GM18951 (cell line): Measurements from ENCODE around the gene MINDY1.
A peak's percentile ranks its signal among the peaks of the same experiment; 100 is the strongest.

Experiments used
- POLR2A ChIP-seq: IDR thresholded peaks from 4 replicates; pipeline ENCODE4 v1.6.1; 2011; ENCODE audit warnings: mild to moderate bottlenecking; ENCODE audit not compliant: insufficient read length, insufficient read depth; ENCODE audit errors: extremely low read depth
- in situ Hi-C: fragments of 300-500 bp; cut with MboI; formaldehyde crosslinking; loops from one replicate; pipeline ENCODE4 v1.12.0; 2022; ENCODE audit warnings: low sequenced_read_pairs, mixed read lengths, inconsistent platforms; ENCODE audit not compliant: unreplicated experiment

Gene MINDY1

DNA sequence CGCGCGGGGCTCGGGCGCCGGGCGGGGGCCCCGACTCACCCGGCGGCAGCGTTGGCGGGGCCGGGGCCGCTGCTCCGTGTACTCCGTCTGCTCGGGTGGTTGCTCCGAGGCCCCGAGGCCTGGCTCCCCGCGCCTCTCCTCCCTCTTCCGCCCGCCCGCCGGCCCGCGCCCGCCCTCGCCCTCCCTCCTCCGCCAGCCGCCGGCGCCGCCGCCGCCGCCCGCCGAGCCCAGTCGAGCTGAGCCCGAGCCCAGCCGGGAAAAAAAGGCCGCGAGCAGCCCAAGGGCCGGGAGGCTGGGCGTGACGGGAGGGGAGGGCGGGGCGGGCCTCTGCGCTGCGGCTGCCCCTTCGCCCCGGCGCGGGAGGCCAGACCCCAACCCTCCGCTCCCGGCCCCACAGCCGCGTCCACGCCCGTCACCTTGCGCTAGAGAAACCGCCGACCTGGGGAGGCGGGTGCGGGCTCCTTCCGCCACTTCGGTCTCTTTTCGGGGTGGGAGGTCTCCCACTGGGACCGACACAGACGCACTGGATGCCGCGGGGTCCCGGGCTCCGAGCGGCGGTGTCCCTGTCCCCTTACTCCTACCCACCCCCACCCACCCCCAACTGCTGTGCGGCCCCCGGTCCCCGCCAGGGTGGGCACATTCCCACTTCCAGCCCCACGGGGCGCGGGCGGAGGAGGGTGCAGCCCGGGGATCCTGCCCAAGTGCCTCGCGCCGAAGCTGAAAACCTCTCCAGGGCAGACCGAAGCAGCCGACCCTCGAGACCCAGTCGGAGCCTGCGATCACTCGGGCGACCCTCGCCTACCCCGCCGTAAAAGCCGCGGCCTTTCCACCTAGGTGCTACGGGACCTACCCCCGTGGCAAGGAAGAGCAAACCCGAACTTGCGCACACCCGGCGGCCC, 31.9 kb downstream of the MINDY1 start, which contains the start of gene CERS2:
TSS of gene CERS2 (minus strand) at position 256 of the 899 bp plus-strand sequence. CDS start 5,745 bp downstream, outside the sequence.
- TF ChIP-seq POLR2A: peak; percentile 66
- in situ Hi-C loops: no loop called here

GRCh38 chr1:150973836-150974579, 32.7 kb downstream of the MINDY1 start:
- in situ Hi-C loops: no loop called here
- no peak for TF ChIP-seq POLR2A

GRCh38 chr1:150973258-150973835, 33.4 kb downstream of the MINDY1 start:
- in situ Hi-C loops: no loop called here
- no peak for TF ChIP-seq POLR2A

DNA sequence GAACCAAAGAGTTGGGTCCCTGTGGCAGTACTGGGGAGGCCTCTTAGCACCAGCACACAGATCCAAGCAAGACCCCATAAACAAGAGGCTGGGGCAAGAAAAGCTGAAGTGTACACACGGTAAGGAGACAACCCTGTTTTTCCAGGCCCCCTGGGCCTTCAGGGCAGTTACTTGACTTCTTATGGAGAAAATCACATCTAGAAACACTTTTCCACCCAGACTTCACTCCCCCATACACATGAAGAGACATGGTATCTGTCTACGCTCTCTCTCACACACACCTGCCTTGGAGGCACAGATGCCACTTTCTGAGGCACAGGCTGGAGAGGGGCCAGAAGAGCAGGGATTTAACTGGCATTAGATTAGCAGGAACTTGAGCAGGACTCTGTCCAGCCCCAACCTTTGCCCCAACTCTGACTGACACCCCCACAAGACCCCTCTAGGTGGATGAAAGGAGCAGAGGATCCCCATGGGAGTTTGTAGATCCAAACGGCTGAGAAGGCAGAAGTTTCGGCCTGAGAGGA, 34.2 kb downstream of the MINDY1 start:
- TF ChIP-seq POLR2A: no peak
- in situ Hi-C loops: no loop called here

DNA sequence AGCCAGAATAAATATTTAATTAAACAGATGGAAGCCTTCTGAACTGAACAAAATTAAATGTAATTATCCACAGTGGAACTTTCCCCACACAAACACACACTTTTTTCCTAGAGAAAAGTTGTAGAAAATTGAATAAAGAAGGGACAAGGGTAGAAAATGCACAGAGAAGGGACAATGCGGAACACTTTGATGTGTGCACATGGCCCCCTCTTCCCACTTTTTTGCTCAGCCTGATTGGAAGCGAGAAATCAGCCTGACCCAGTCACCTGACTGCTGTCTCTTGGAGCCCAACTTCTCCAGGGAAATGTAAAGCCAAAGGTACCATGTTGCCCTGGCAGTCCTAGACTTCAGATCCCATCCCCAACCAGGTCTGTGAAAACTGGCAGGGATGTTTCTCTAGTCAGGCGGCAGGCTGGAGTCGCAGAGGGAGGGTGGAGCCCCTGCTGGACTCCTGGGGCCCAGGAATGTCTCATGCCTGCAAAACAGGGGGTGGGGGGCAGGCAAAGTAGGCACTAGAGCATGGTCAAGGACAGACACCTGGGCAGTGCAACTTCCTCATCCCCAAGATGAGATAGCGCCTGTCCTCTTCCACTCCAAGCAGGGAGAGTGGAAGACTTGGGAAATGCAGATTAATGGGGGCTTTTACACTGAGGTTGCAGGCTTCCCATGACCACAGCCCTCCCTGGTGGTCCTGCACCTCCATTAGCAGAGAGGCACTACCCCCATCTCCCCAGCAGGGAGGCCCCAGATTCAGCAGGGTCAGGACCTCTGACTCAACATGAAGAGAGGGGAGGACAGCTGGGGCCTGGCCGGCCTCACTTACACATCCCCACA, 34.9 kb downstream of the MINDY1 start:
- in situ Hi-C loops: no loop called here
- no peak for TF ChIP-seq POLR2A

- TF ChIP-seq POLR2A: no peak
- in situ Hi-C loops: no loop called here
Measured at GRCh38 chr1:150970808-150971582, 35.7 kb downstream of the MINDY1 start.

DNA sequence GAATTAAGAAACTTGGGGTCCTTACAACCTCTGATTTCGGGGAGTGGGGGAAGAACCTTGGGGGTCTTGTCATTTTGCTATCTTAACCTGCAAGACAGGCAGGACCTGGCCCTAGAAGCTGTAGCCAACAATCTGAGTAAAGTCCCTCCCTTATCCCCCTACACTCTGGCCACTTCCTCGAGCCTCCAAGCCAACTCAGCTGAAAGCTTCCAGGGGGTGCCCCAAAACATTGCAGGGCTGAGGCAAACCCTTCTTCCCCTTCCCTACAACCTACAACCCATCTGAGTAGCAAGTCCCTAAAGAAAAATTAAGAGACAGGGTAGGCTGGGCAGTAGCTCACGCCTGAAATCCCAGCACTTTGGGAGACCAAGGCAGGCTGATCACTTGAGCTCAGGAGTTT, 37.1 kb downstream of the MINDY1 start:
- no peak for TF ChIP-seq POLR2A
- in situ Hi-C loops: no loop called here

DNA sequence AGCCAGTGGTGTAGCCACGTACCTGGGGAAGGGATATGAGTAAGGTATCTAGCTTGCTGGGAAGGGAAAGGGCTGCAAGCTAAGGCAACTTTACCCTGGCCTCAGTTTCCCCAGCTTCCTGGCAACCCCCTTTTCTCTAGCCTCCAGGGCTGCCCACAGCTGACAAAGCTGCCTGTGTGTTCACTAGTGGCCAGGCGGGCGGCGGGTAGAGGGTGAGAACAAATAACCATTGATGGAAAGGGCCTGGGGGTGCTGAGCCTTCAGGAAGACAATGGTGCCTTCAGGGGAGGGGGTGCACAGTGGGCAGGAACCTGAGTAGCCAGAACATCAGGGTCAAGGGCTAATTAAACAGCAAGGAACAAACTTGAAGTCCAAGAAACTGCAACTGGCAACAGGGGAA, 38.2 kb downstream of the MINDY1 start:
- in situ Hi-C loops: no loop called here

GRCh38 chr1:150967936-150968335, 38.8 kb downstream of the MINDY1 start:
- in situ Hi-C loops: no loop called here

More for the DNA sequence above, 38.2 kb downstream of the MINDY1 start:
- TF ChIP-seq POLR2A: no peak

GRCh38 chr1:150966011-150966410, 40.7 kb downstream of the MINDY1 start:
- in situ Hi-C loops: no loop called here
- TF ChIP-seq POLR2A: no peak

More at GRCh38 chr1:150967936-150968335, 38.8 kb downstream of the MINDY1 start:
- TF ChIP-seq POLR2A: peak; percentile 16

DNA sequence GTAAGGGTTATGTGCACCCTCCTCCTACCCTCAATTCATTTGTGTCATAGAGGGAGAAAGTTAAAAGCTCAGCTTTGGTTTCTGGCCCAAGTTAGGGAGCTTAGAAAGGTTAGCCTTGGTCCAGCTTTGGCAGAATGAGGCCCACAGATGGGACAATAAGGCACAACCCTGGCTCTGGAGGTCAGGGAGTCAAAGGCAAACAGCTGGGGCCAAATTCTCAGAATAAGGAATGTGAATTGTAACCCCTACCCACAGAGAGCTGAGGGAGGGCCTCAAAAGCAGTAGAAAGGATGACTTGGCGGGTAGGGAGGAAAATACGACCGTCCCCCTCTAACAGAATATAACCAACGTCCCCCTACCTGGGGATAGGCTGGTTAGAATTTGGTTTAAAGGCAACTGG, 41.1 kb downstream of the MINDY1 start:
- in situ Hi-C loops: no loop called here
- TF ChIP-seq POLR2A: no peak

- TF ChIP-seq POLR2A: no peak
- in situ Hi-C loops: no loop called here
Measured at GRCh38 chr1:150964164-150964489, 42.6 kb downstream of the MINDY1 start.
